Activated naive CD8-positive, alpha-beta T cell treated with anti-CD3 and anti-CD28 coated beads, Interleukin-2, amount 50 U/mL, for 24 hours (primary cell): ENCODE measurements around the gene CHERP.
A peak's percentile ranks its signal among the peaks of the same experiment; 100 is the strongest.

ENCODE experiments used
- ATAC-seq: fragments of 150-1000 bp; cut with Tn5 transposase; one replicate; pipeline ENCODE4 v1.10.0; 2021
- DNase-seq: peaks from one replicate; pipeline ENCODE4 v3.0.0; 2021
- H3K27ac Mint-ChIP-seq: one replicate; pipeline ENCODE4 v1.8.0; 2021; ENCODE audit warnings: mild to moderate bottlenecking, mixed read lengths
- H3K27me3 Mint-ChIP-seq: one replicate; pipeline ENCODE4 v1.8.0; 2021; ENCODE audit warnings: mixed read lengths
- H3K36me3 Mint-ChIP-seq: one replicate; pipeline ENCODE4 v1.8.0; 2021; ENCODE audit warnings: low read depth, mixed read lengths
- H3K4me1 Mint-ChIP-seq: one replicate; pipeline ENCODE4 v1.8.0; 2021; ENCODE audit warnings: mixed read lengths
- H3K4me3 Mint-ChIP-seq: one replicate; pipeline ENCODE4 v1.8.0; 2021; ENCODE audit warnings: mild to moderate bottlenecking, moderate library complexity, mixed read lengths
- H3K9me3 Mint-ChIP-seq: one replicate; pipeline ENCODE4 v1.8.0; 2021; ENCODE audit warnings: mixed read lengths

The CHERP gene, protein sequence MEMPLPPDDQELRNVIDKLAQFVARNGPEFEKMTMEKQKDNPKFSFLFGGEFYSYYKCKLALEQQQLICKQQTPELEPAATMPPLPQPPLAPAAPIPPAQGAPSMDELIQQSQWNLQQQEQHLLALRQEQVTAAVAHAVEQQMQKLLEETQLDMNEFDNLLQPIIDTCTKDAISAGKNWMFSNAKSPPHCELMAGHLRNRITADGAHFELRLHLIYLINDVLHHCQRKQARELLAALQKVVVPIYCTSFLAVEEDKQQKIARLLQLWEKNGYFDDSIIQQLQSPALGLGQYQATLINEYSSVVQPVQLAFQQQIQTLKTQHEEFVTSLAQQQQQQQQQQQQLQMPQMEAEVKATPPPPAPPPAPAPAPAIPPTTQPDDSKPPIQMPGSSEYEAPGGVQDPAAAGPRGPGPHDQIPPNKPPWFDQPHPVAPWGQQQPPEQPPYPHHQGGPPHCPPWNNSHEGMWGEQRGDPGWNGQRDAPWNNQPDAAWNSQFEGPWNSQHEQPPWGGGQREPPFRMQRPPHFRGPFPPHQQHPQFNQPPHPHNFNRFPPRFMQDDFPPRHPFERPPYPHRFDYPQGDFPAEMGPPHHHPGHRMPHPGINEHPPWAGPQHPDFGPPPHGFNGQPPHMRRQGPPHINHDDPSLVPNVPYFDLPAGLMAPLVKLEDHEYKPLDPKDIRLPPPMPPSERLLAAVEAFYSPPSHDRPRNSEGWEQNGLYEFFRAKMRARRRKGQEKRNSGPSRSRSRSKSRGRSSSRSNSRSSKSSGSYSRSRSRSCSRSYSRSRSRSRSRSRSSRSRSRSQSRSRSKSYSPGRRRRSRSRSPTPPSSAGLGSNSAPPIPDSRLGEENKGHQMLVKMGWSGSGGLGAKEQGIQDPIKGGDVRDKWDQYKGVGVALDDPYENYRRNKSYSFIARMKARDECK

DNA sequence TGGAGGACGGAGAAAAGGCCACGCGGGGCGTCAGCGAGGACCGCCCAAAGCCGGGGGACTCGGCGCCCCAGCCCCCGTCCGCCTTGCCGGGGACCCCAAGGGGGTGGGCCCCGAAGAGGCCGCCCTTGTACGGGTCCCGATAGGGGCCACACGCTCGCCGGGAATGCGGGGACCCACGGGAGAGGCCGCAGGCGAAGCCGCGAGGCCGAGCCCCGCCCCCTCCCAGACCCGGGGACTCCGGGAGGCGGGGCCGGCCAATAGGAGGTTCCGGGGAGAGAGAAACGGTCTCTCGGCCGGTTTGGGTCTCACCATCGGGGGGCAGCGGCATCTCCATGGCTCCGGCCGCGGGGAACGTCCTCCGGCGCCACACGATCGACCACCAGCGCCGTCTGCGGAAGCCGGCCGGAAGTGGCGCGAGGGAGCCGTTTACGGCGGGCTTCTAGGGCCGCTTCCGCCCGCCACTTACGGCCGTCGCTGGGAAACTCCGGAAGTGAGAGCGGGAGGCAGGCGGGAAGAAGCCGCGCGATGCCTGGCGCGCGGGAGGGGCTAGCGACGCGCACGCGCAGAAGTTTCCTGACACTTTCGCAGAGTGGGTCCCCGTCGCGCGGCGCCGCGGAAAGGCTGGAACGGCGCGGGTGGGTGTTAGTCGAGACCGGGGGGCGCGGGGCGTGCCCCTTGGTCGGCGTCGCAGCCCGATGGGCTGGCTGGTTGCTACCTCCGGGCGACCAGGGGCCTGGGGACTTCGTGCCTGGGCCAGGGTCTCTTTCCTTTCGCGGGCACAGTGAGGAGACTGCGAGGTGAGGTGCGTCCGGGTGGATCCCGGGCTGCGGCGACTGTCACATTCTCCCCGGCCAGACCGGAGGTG is at the start of gene CHERP:
TSS of gene CHERP (minus strand) at position 393 of the 865 bp plus-strand sequence. CDS start at position 334, 59 bp downstream.
- Mint-ChIP-seq H3K9me3 (no peaks in the 10 kb centered on the region), H3K4me3 (peak within 1 kb of the TSS; percentile 90), H3K27ac (peak within 1 kb of the TSS; percentile 90), H3K36me3 (peaks cover 54% of the 10 kb centered on the region), H3K27me3 (no peaks in the 10 kb centered on the region), H3K4me1 (peaks cover 59% of the 10 kb centered on the region)
- ATAC-seq (peak; percentile 83), DNase-seq (peak; percentile 97)

DNA sequence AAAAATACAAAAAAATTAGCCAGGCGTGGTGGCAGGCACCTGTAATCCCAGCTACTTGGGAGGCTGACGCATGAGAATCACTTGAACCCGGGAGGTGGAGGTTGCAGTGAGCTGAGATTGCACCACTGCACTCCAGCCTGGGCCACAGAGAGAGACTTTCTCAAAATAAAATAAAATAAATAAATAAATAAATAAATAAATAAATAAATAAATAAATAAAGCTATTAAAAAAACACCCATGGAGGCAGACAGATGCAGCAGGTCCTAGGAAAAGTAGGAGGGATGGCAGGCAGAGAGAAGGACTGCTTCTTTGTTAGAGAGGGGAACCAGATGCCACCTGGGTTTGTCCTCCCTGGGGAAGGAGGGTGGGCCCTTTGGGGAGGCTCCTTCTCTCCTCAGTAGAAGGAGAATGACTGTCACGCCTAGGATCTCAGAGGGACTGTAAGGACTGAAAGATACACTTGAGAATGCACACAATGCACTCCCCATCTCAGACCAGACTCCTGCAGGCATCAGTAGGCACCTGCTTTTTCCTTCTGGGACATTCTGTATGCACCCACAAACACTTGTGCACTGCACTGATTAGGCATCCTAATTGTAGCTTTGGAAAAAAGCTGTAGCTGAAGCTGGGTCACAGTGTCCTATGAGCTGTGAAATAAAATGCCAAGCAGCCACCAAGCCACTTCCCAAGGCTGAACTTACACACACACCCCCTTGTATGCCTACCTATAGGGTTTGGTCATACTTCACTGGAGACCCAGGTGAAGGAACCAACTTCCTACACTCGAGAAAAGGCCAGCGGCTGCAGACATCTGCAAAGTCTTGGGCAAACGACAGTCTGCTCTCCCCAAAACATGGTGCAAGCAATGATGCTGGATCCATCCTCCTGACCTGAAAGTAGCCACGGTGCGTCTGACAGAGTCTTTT is 48.9 kb upstream of the CHERP start:
- ATAC-seq = no peak
- no peak overlapping the region for H3K4me3 Mint-ChIP-seq

DNA sequence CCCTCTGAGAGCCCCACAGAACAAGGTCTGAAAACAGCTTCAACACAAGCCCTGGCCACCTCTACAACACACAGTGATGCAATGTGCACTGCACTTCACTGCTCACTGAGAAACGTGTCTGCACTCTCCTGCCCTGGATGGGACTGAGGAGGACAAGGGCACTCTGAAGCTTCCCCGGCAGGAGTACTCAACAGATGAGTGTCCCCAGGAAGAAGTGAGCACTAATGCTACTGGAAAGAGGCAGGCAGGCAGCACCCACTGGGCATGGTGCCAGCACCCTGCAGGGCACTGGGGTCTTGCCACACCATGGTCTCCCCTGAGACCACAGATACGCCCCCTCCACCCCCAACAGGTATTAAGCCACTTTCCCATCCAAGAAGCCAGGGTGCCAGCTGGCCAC is 47.7 kb upstream of the CHERP start:
- H3K9me3 Mint-ChIP-seq = no peaks in the 10 kb centered on the region
- no peak for DNase-seq
- no peak for ATAC-seq
- peaks cover 95% of the 10 kb centered on the region for H3K4me1 Mint-ChIP-seq
- H3K4me3 Mint-ChIP-seq = no peak overlapping the region
- H3K27ac Mint-ChIP-seq = no peak overlapping the region
- H3K27me3 Mint-ChIP-seq = no peaks in the 10 kb centered on the region
- no peaks in the 10 kb centered on the region for H3K36me3 Mint-ChIP-seq

More for the DNA sequence above, 48.9 kb upstream of the CHERP start:
- no peaks in the 10 kb centered on the region for H3K9me3 Mint-ChIP-seq
- DNase-seq = no peak
- no peak overlapping the region for H3K27ac Mint-ChIP-seq
- peaks cover 95% of the 10 kb centered on the region for H3K4me1 Mint-ChIP-seq
- H3K27me3 Mint-ChIP-seq = no peaks in the 10 kb centered on the region
- H3K36me3 Mint-ChIP-seq = no peaks in the 10 kb centered on the region

DNA sequence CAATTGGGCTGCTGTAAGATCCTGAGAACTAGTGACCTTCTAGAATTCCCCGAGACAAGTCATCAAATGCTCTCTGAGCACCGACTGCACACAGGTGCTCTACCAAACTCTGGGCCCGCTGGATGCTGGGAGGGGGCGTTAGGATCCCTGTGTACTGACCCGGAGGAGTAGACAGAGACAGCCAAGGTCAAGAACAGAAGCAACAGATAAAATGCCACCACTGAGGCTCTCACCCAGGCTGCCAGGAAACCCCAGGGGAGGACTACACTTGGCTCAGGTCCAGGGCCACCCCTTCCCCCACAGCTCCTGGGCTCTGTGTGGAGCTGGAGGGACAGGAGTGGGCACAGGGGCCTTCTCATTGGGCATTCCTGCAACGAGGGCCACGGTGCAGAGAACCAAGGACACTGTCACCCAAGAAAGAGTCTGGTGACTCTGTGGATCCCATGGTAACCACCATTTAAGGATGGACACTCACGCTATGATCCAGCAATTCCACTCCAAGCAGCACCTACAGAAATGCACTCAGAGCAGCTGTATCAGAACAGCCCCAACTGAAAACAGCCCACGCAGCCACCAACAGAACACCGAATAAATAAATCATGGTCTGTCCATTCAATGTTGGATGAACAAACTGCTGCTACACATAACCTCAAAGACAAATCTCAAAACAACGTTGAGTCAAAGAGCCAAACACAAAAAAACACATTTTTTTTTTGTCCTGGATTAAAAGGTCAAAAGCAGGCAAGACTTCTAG is 46.8 kb upstream of the CHERP start:
- Mint-ChIP-seq H3K4me3 (peak overlapping the region; percentile 88), H3K36me3 (no peaks in the 10 kb centered on the region), H3K27me3 (no peaks in the 10 kb centered on the region), H3K4me1 (peaks cover 94% of the 10 kb centered on the region), H3K9me3 (no peaks in the 10 kb centered on the region), H3K27ac (peak overlapping the region; percentile 85)
- ATAC-seq (peak; percentile 3), DNase-seq (peak; percentile 29)

DNA sequence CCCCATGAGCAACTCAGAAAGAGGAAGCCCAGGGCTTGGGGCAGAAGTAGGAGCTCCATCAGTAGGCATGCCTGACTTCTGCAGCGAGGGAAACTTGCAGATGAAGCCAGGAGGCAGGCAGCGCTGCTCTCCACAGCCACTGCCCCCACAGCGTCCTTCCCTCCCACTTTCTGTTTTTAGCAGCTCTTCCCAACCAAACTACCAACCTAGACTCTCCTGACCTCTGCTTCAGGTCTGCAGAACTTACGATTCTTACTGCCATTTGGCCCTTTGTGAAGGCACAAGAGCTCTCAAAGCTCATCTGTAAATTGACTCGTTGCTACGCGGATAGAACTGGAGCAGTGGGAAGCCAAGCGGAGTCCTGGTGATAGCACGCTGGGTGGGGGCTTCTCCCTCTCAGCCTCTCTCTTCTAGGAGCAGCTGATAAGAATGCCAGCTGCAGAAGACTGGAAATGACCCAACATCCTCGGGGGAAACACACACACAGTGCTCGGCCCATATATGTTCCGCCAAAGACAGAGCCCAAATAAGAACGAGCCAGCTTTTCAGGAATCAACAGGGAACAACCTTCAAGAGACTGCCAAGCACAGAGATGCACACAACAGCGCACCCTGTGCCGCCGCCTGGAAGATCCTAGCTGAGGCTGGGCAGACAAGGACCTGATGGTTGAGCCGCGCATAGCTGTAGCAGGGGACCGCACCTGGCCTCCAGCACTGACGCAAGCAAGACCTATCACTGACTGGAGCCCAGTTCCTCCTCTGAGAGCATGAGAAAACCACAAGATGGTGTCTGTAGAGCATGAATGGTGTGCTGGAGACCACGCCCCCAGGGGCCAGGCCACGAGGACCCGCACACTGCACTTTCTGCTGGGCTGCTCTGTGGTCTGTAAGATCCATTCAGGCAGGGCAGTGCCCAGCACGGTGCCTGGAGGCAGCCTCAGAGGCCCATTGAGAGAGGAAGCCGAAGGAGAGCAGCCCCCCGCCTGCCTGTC is 45.9 kb upstream of the CHERP start:
- H3K9me3 Mint-ChIP-seq = no peaks in the 10 kb centered on the region
- peaks cover 3% of the 10 kb centered on the region for H3K36me3 Mint-ChIP-seq
- H3K27me3 Mint-ChIP-seq = no peaks in the 10 kb centered on the region
- H3K4me3 Mint-ChIP-seq = peak overlapping the region; percentile 88
- DNase-seq (peak; percentile 73), ATAC-seq (peak; percentile 72)
- H3K27ac Mint-ChIP-seq = peak overlapping the region; percentile 85
- peaks cover 94% of the 10 kb centered on the region for H3K4me1 Mint-ChIP-seq

DNA sequence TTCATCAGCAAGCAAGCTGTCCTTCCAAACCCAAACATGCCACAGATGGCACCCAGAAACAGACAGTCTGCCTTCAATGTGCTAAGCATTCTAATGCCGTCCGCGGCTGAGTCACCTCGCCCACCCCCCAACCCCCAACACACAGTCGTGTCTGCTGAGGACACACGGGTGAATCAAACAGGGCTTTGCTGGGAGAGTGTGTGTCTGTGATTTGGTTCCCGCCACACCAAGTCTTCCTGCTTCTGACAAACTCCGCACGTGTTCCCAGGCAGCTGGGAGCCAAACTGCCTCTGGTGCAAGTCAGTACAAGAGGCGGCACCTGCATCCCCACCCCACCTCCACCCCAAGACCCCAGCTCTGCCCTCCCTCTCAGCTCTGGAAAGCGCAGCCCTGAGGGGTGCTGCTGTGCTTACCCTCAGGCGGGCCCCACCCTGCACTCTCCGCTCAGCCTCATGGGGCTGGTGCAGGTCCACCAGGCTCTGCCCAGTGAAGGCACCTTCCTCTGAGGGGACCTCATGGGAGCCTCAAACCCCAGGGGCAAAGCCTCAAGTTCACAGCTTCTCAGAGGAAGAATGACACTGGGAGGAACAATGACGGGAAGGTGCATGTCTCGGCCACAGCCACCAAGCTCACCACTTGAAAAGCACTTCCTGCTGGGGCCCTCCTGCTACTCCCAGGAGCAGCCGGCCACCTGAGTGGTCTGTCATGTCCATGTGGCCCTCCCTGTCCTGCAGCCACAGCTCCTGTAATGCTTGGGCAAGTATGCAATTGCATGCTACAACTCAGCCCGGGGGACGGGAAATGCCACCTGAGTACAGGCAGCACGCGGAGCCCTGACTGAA is 45.0 kb upstream of the CHERP start:
- Mint-ChIP-seq H3K9me3 (no peaks in the 10 kb centered on the region), H3K36me3 (peaks cover 3% of the 10 kb centered on the region), H3K4me1 (peaks cover 91% of the 10 kb centered on the region), H3K27me3 (no peaks in the 10 kb centered on the region), H3K4me3 (peak overlapping the region; percentile 88), H3K27ac (peak overlapping the region; percentile 85)
- ATAC-seq (peak; percentile 10), DNase-seq (peak; percentile 62)

DNA sequence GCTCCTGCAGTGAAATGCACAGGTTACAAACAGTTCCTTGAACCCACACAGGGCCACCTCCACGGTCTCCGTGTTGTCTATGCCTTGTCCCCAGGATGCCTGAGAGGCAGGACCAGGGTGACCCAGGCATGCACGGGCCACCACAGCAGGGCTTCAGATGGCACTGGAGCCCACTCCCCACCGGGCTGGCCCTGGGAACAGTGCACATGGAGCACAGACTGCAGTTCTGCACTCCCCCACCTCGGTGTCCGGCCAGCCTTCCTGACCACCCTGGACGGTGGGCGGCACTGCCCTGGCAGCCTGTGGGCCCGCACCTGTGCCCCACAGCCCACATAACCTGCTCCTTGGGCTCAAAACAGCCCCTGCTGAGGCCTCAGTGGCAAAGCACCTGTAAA is 44.2 kb upstream of the CHERP start:
- Mint-ChIP-seq H3K27ac (peak overlapping the region; percentile 85), H3K4me3 (peak overlapping the region; percentile 88), H3K4me1 (peaks cover 89% of the 10 kb centered on the region), H3K9me3 (no peaks in the 10 kb centered on the region), H3K27me3 (no peaks in the 10 kb centered on the region), H3K36me3 (peaks cover 3% of the 10 kb centered on the region)
- ATAC-seq (no peak), DNase-seq (no peak)

DNA sequence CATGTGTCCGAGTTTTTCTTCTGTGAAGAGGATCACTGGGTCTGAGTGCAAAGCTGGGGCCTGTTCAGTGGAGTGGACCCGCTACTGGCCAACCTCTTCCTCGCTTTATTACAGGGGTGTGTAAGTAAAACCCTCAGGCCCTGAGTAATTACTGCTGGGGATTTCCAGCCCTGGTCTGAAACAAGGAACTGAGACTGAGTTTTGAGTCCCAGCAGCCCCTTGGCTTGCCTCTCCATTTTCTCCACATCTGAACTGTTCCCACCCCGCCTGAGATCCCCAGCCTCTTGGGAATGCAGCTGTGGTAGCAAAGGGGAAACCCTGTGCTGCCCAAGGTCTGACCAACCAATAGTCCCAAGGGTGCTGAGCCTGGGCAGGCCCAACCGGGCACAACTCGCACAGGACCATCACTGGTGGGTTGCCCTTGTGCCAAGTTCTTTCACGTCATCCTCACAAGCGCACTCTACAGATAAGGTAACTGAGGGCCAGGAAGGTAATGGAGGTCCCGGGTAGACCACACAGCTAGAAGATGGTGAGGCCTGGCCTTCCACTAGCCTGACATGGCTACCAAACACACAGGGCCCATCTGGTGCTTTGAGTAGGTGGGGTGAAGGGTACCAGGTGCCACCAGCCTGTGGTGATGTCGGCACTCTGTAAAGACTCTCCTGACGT is 43.7 kb upstream of the CHERP start:
- peaks cover 3% of the 10 kb centered on the region for H3K36me3 Mint-ChIP-seq
- peaks cover 86% of the 10 kb centered on the region for H3K4me1 Mint-ChIP-seq
- no peaks in the 10 kb centered on the region for H3K9me3 Mint-ChIP-seq
- peak overlapping the region; percentile 88 for H3K4me3 Mint-ChIP-seq
- ATAC-seq = peak; percentile 17
- peak; percentile 53 for DNase-seq
- peak overlapping the region; percentile 85 for H3K27ac Mint-ChIP-seq
- H3K27me3 Mint-ChIP-seq = no peaks in the 10 kb centered on the region

DNA sequence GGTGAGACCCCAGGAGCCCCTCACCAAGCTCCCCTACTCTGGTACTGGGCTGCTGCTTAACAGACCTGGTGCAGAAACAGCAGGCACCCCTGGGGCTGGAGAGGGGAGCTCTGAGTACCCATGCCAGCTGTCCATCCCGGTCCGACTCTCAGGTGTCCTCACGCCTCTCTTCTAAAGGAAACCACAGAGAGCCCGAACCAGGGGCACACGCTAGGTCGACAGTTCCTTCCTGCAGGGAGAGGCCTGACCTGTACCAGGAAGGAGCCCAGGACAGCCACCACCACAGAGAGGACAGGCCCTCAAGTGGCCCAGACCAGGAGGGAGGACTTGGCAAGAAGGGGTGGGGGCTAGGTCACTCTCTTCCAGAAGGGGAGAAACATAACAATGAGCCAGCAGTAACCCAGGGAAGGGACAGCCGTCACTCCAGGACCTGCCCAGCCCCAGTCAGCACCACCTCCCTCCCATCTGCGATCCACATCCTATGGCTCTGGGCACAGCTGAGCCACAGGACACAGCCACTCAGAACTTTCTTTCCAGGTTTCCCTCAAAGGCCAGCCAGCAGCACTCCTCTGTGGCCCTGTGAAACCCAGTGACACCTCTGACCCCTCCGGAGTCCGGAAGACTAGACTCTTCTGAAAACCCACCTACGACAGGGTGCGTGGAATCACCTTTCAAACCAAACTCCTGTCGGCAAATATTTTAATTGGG is 43.0 kb upstream of the CHERP start:
- ATAC-seq (no peak), DNase-seq (no peak)
- Mint-ChIP-seq H3K27ac (peak overlapping the region; percentile 85), H3K36me3 (peaks cover 3% of the 10 kb centered on the region), H3K4me1 (peaks cover 84% of the 10 kb centered on the region), H3K4me3 (peak overlapping the region; percentile 88), H3K27me3 (no peaks in the 10 kb centered on the region), H3K9me3 (no peaks in the 10 kb centered on the region)

DNA sequence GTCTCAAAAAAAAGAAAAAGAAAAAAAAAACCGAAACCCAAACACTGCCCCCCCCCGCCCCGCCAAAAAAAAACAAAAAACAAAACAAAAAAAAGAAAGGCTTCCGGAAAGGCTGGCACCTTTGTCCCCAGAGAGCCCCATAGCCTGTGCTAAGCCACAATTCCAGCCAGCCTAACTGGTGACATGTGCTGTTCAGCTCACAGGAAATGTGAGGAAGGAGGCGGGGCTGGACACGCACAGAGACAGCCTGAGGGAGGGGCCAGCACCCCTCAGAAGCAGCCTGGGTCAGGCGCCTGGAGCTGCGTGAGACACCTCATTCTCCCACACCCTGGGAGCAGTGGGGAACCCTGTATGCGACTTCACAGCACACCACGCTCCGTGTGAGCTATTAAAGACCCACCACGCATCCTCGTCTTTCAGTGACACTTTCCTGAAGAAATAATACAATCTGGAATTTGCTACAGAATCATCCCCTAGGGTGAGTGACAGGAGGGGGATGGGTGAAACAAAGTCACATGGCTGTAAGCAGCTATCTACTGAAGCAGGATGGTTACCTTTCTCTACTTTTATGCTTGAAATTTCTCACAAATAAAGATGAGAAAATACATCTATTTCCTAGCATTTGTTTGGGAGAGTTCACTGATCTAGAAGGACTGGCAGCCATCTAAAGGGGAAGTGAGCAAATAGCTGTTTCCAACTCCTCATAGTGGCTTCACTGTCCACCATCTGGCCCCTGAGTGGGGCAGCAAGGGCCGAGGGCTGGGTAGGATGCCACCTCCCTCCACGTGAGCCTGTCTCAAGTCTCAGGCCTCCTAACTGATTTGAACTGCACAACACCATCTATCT is 42.2 kb upstream of the CHERP start:
- DNase-seq = peak; percentile 89
- H3K27ac Mint-ChIP-seq = peak overlapping the region; percentile 85
- peak; percentile 80 for ATAC-seq
- H3K4me3 Mint-ChIP-seq = peak overlapping the region; percentile 88
- peaks cover 3% of the 10 kb centered on the region for H3K36me3 Mint-ChIP-seq
- no peaks in the 10 kb centered on the region for H3K27me3 Mint-ChIP-seq
- no peaks in the 10 kb centered on the region for H3K9me3 Mint-ChIP-seq
- H3K4me1 Mint-ChIP-seq = peaks cover 84% of the 10 kb centered on the region
